IMR-90 (cell line): Measurements from ENCODE around the gene FXYD5. TPM values are rescaled to one million over a fixed set of nuclear protein-coding genes. Genes with fewer than 3 reads are reported as not detected.

ENCODE experiments used
- ATAC-seq: fragments of 200-7000 bp; cut with Tn5 transposase; 2 replicates; pipeline ENCODE4 v1.9.1; 2020; ENCODE audit warnings: low read depth, mild to moderate bottlenecking, moderate library complexity
- BruUV-seq: library from RNA; stranded (reverse); fragments of 400-500 nt; replicated peaks from 2 replicates; lab custom pipeline; 2021; lab: Mats Ljungman, UMichigan
- CTCF ChIA-PET: fragments of 300-600 bp; formaldehyde crosslinking; extraction: SDS; loops from one replicate; lab custom pipeline; 2021; ENCODE audit warnings: antibody characterized with exemption; lab: Yijun Ruan, JAX
- POLR2A ChIA-PET: fragments of 300-600 bp; sonication (Branson Sonifier 250); formaldehyde crosslinking; loops from one replicate; lab custom pipeline; 2022; ENCODE audit warnings: antibody characterized with exemption; ENCODE audit not compliant: unreplicated experiment; lab: Charles Lee
- DNase-seq: peaks from one replicate; pipeline ENCODE4 v3.0.0; 2013
- H2AFZ ChIP-seq: replicated peaks from 2 replicates; pipeline ENCODE3; 2013; ENCODE audit warnings: low read length, mild to moderate bottlenecking; ENCODE audit not compliant: poor library complexity
- H2AK5ac ChIP-seq: 2 replicates; pipeline ENCODE4 v1.6.1; 2013; ENCODE audit warnings: low read depth, low read length, inconsistent platforms
- H2AK9ac ChIP-seq: replicated peaks from 2 replicates; pipeline ENCODE3; 2013; ENCODE audit warnings: mild to moderate bottlenecking, low read depth, low read length, moderate library complexity; ENCODE audit not compliant: poor library complexity
- H2BK120ac ChIP-seq: 2 replicates; pipeline ENCODE4 v1.6.1; 2013; ENCODE audit warnings: low read depth, low read length, inconsistent platforms
- H2BK15ac ChIP-seq: 3 replicates; pipeline ENCODE4 v1.6.1; 2013; ENCODE audit warnings: low read depth, low read length, inconsistent platforms
- H2BK20ac ChIP-seq: 2 replicates; pipeline ENCODE4 v1.6.1; 2013; ENCODE audit warnings: low read depth, mild to moderate bottlenecking, inconsistent platforms, low read length, moderate library complexity
- H2BK5ac ChIP-seq: 2 replicates; pipeline ENCODE4 v1.6.1; 2013; ENCODE audit warnings: mild to moderate bottlenecking, low read depth, low read length, inconsistent platforms; ENCODE audit not compliant: poor library complexity, severe bottlenecking
- H3K14ac ChIP-seq: replicated peaks from 2 replicates; pipeline ENCODE4 v1.6.1; 2013; ENCODE audit warnings: low read depth, low read length, inconsistent platforms
- H3K18ac ChIP-seq: 2 replicates; pipeline ENCODE4 v1.6.1; 2013; ENCODE audit warnings: low read depth, low read length, control low read depth
- H3K23ac ChIP-seq: 2 replicates; pipeline ENCODE4 v1.6.1; 2013; ENCODE audit warnings: low read depth, low read length, inconsistent platforms
- H3K27ac ChIP-seq: 2 replicates; pipeline ENCODE4 v1.5.1; 2013; ENCODE audit warnings: mild to moderate bottlenecking, control low read depth, low read length; ENCODE audit not compliant: insufficient read depth
- H3K27me3 ChIP-seq: 2 replicates; pipeline ENCODE4 v1.6.1; 2013; ENCODE audit warnings: low read length; ENCODE audit not compliant: control insufficient read depth, insufficient read depth
- H3K36me3 ChIP-seq: 2 replicates; pipeline ENCODE4 v1.6.1; 2013; ENCODE audit warnings: low read length, mixed read lengths; ENCODE audit not compliant: control insufficient read depth, insufficient read depth
- H3K4ac ChIP-seq: 2 replicates; pipeline ENCODE4 v1.6.1; 2013; ENCODE audit warnings: low read depth, low read length, inconsistent platforms
- H3K4me1 ChIP-seq: 2 replicates; pipeline ENCODE4 v1.6.1; 2013; ENCODE audit warnings: low read length, mixed read lengths; ENCODE audit not compliant: control insufficient read depth, insufficient read depth
- H3K4me2 ChIP-seq: 2 replicates; pipeline ENCODE4 v1.6.1; 2013; ENCODE audit warnings: low read depth, mild to moderate bottlenecking, control low read depth, low read length, moderate library complexity
- H3K4me3 ChIP-seq: 2 replicates; pipeline ENCODE4 v1.5.1; 2013; ENCODE audit warnings: low read depth, mild to moderate bottlenecking, control low read depth, low read length, moderate library complexity; ENCODE audit not compliant: insufficient read depth
- H3K56ac ChIP-seq: 2 replicates; pipeline ENCODE4 v1.6.1; 2013; ENCODE audit warnings: low read length, inconsistent platforms; ENCODE audit not compliant: insufficient read depth; ENCODE audit errors: extremely low read depth
- H3K79me1 ChIP-seq, 2 experiments: 2 replicates each; pipeline ENCODE4 v1.6.1; 2013; ENCODE audit warnings: low read length in 2 of 2, inconsistent platforms in 1 of 2, low read depth in 1 of 2
- H3K9ac ChIP-seq: 2 replicates; pipeline ENCODE4 v1.6.1; 2013; ENCODE audit warnings: low read depth, low read length, control low read depth
- H3K9me1 ChIP-seq: 2 replicates; pipeline ENCODE4 v1.6.1; 2013; ENCODE audit warnings: low read length, inconsistent platforms; ENCODE audit not compliant: insufficient read depth
- H3K9me3 ChIP-seq: 2 replicates; pipeline ENCODE4 v1.6.1; 2013; ENCODE audit warnings: low read length; ENCODE audit not compliant: control insufficient read depth, insufficient read depth
- H4K20me1 ChIP-seq: 2 replicates; pipeline ENCODE4 v1.6.1; 2013; ENCODE audit warnings: low read length, inconsistent platforms; ENCODE audit not compliant: insufficient read depth
- H4K5ac ChIP-seq: 2 replicates; pipeline ENCODE4 v1.6.1; 2013; ENCODE audit warnings: mild to moderate bottlenecking, low read depth, low read length, control low read depth
- H4K8ac ChIP-seq, 2 experiments: 2 replicates each; pipeline ENCODE4 v1.6.1; 2013; ENCODE audit warnings: low read depth in 2 of 2, low read length in 2 of 2, control low read depth in 1 of 2, inconsistent platforms in 1 of 2
- H4K91ac ChIP-seq: 2 replicates; pipeline ENCODE4 v1.6.1; 2013; ENCODE audit warnings: low read depth, low read length, inconsistent platforms; ENCODE audit not compliant: insufficient read depth
- ELK1 ChIP-seq: fragments of 150-350 bp; IDR thresholded peaks from 2 replicates; pipeline ENCODE4 v1.6.1; 2016; ENCODE audit warnings: low read depth, mild to moderate bottlenecking, low read length, moderate library complexity, borderline replicate concordance
- MAFK ChIP-seq: IDR thresholded peaks from 2 replicates; pipeline ENCODE4 v1.6.1; 2012; ENCODE audit warnings: low read depth, low read length, improper control_type of control experiment
- NFE2L2 ChIP-seq: fragments of 150-350 bp; IDR thresholded peaks from 2 replicates; pipeline ENCODE4 v1.6.1; 2016; ENCODE audit warnings: low read depth, mild to moderate bottlenecking, low read length
- WGBS, 2 experiments: methylation state at CpG; one replicate each; pipeline versions ENCODE4 v1.1.5 to v1.1.7; 2013; ENCODE audit warnings: missing lambda C conversion rate in 2 of 2; ENCODE audit not compliant: insufficient read length in 1 of 2; ENCODE audit errors: extremely low coverage in 2 of 2; 5-methylcytosine and 5-hydroxymethylcytosine counted together
- dilution Hi-C: fragments of 300-500 bp; cut with HindIII; formaldehyde crosslinking; loops from one replicate; pipeline ENCODE4 v1.14.3; 2018; ENCODE audit warnings: low sequenced_read_pairs; ENCODE audit not compliant: unreplicated experiment
- in situ Hi-C: fragments of 300-500 bp; cut with MboI; formaldehyde crosslinking; loops from 3 replicates; pipeline ENCODE4 v1.14.3; 2019; ENCODE audit warnings: low sequenced_read_pairs, inconsistent platforms, mixed read lengths
- intact Hi-C: fragments of 100-400 bp; cut with micrococcal nuclease; formaldehyde crosslinking; loops from 2 replicates; pipeline ENCODE4 v1.10.0; 2022
- polyA plus RNA-seq, 3 experiments: library from polyadenylated mRNA; depleted of rRNA; stranded (reverse); fragments of >200 nt; gene quantifications; 2 replicates each; pipeline ENCODE4 v1.2.3, GENCODE V29; 2012; ENCODE audit warnings: low replicate concordance in 1 of 3
- total RNA-seq: library from RNA; depleted of rRNA; stranded (reverse); fragments of >200 nt; gene quantifications from 2 replicates; pipeline ENCODE4 v1.2.3, GENCODE V29; 2012

Gene FXYD5
- total and polyA plus RNA-seq, 2 of the 4 experiments (the other 2 are of a cell fraction) = 53.6 to 245 TPM

- Histone ChIP-seq H3K4me3 (no peak overlapping the region), H3K56ac (no peak overlapping the region), H3K9me3 (no peaks in the 10 kb centered on the region; the same call in 1 of the 2 replicates), H4K20me1 (no peaks in the 10 kb centered on the region), H3K18ac (no peak overlapping the region), H3K14ac (no peak overlapping the region), H2BK120ac (no peak overlapping the region), H3K4me1 (no peaks in the 10 kb centered on the region), H4K5ac (no peak overlapping the region), H4K8ac (no peak overlapping the region), H3K27ac (no peak overlapping the region), H3K36me3 (no peaks in the 10 kb centered on the region), H3K9ac (no peak overlapping the region), H2AFZ (no peak overlapping the region), H3K4me2 (no peak overlapping the region), H3K79me1 (no peaks in the 10 kb centered on the region), H3K27me3 (peaks cover 2% of the 10 kb centered on the region; the same call in 1 of the 2 replicates), H4K91ac (no peak overlapping the region), H2AK5ac (no peak overlapping the region), H2BK20ac (no peak overlapping the region), H3K4ac (no peak overlapping the region), H2AK9ac (no peak overlapping the region), H3K23ac (no peak overlapping the region), H3K9me1 (no peaks in the 10 kb centered on the region), H2BK5ac (no peak overlapping the region), H2BK15ac (no peak overlapping the region)
- intact Hi-C loops = no loop called here
- in situ Hi-C loops = no loop called here
- DNase-seq (no peak), ATAC-seq (no peak)
- dilution Hi-C loops = no loop called here
- peak; percentile 61 for TF ChIP-seq MAFK
- TF ChIP-seq ELK1 = no peak
- 0 out of 2 replicates have a peak, but pooled peaks have one; percentile 25 for TF ChIP-seq NFE2L2
- ChIA-PET POLR2A (no interaction called here), CTCF (no interaction called here)
- WGBS, 2 experiments = no CpG with 5 or more reads among the region's 1 CpG
- BruUV-seq = no TSS peak
Observed at GRCh38 chr19:35181387-35181786, 26.9 kb downstream of the FXYD5 start.
